ENCODE results near the gene TRIM66.

DNA sequence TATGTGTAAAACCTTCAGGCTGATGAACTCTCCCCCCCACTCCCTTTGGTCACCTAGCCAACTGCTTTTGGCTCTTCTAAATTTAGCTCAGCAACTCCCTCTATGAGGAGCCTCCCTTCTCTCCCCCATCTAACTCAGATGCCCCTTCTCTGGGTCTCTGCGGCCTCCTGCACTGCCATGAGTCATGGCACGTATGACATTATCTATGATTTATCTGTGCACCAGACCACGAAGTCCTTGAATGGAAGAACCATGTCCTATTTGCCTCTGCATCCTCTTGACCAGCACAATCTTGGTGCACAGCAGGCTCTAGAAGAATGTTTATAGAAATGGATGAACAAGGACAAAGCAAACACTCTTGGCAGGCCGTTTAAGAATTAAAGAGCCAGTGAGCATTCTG lies 46.1 kb upstream of the TRIM66 start:
- TF ChIP-seq HDAC8 (tag; IDR thresholded peaks at IDR 0.05) (no peak), DMBX1 (CRISPR knock-in tag; IDR thresholded peaks at IDR 0.05; ENCODE audit: borderline replicate concordance) (no peak), NONO (IDR thresholded peaks at IDR 0.05; ENCODE audit: low read depth in 2 of 2, low read length in 1 of 2) (no peak), BHLHE40 (IDR thresholded peaks at IDR 0.05; ENCODE audit: low read length) (no peak), RFX5 (IDR thresholded peaks at IDR 0.05; ENCODE audit: low read depth, low read length) (no peak), CBX8 (IDR thresholded peaks at IDR 0.05; ENCODE audit: borderline replicate concordance, extremely low read depth, low read depth, low read length, poor library complexity, severe bottlenecking) (no peak), JUNB (CRISPR knock-in tag; conservative IDR thresholded peaks at IDR 0.05) (no peak), FOS (IDR thresholded peaks at IDR 0.05; ENCODE audit: extremely low read depth, insufficient read length) (no peak), ZNF239 (CRISPR knock-in tag; IDR thresholded peaks at IDR 0.05) (no peak), RBBP5 (IDR thresholded peaks at IDR 0.05; ENCODE audit: borderline replicate concordance, insufficient read depth, low read length, poor library complexity, severe bottlenecking) (no peak)
- TF ChIP-seq, protein P1, sequence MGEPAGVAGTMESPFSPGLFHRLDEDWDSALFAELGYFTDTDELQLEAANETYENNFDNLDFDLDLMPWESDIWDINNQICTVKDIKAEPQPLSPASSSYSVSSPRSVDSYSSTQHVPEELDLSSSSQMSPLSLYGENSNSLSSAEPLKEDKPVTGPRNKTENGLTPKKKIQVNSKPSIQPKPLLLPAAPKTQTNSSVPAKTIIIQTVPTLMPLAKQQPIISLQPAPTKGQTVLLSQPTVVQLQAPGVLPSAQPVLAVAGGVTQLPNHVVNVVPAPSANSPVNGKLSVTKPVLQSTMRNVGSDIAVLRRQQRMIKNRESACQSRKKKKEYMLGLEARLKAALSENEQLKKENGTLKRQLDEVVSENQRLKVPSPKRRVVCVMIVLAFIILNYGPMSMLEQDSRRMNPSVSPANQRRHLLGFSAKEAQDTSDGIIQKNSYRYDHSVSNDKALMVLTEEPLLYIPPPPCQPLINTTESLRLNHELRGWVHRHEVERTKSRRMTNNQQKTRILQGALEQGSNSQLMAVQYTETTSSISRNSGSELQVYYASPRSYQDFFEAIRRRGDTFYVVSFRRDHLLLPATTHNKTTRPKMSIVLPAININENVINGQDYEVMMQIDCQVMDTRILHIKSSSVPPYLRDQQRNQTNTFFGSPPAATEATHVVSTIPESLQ (CRISPR knock-in tag; IDR thresholded peaks at IDR 0.05) = no peak
- TF ChIP-seq, protein P2, sequence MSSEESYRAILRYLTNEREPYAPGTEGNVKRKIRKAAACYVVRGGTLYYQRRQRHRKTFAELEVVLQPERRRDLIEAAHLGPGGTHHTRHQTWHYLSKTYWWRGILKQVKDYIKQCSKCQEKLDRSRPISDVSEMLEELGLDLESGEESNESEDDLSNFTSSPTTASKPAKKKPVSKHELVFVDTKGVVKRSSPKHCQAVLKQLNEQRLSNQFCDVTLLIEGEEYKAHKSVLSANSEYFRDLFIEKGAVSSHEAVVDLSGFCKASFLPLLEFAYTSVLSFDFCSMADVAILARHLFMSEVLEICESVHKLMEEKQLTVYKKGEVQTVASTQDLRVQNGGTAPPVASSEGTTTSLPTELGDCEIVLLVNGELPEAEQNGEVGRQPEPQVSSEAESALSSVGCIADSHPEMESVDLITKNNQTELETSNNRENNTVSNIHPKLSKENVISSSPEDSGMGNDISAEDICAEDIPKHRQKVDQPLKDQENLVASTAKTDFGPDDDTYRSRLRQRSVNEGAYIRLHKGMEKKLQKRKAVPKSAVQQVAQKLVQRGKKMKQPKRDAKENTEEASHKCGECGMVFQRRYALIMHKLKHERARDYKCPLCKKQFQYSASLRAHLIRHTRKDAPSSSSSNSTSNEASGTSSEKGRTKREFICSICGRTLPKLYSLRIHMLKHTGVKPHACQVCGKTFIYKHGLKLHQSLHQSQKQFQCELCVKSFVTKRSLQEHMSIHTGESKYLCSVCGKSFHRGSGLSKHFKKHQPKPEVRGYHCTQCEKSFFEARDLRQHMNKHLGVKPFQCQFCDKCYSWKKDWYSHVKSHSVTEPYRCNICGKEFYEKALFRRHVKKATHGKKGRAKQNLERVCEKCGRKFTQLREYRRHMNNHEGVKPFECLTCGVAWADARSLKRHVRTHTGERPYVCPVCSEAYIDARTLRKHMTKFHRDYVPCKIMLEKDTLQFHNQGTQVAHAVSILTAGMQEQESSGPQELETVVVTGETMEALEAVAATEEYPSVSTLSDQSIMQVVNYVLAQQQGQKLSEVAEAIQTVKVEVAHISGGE (CRISPR knock-in tag; IDR thresholded peaks at IDR 0.05) = no peak
- TF ChIP-seq, protein P3, sequence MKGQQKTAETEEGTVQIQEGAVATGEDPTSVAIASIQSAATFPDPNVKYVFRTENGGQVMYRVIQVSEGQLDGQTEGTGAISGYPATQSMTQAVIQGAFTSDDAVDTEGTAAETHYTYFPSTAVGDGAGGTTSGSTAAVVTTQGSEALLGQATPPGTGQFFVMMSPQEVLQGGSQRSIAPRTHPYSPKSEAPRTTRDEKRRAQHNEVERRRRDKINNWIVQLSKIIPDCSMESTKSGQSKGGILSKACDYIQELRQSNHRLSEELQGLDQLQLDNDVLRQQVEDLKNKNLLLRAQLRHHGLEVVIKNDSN (CRISPR knock-in tag; IDR thresholded peaks at IDR 0.05) = no peak

Measured in K562 (cell line).